ENCODE measurements around the gene SEC31B.

- TF ChIP-seq, protein P1, sequence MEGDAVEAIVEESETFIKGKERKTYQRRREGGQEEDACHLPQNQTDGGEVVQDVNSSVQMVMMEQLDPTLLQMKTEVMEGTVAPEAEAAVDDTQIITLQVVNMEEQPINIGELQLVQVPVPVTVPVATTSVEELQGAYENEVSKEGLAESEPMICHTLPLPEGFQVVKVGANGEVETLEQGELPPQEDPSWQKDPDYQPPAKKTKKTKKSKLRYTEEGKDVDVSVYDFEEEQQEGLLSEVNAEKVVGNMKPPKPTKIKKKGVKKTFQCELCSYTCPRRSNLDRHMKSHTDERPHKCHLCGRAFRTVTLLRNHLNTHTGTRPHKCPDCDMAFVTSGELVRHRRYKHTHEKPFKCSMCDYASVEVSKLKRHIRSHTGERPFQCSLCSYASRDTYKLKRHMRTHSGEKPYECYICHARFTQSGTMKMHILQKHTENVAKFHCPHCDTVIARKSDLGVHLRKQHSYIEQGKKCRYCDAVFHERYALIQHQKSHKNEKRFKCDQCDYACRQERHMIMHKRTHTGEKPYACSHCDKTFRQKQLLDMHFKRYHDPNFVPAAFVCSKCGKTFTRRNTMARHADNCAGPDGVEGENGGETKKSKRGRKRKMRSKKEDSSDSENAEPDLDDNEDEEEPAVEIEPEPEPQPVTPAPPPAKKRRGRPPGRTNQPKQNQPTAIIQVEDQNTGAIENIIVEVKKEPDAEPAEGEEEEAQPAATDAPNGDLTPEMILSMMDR (conservative IDR thresholded peaks at IDR 0.05 in 1 of 2, IDR thresholded peaks at IDR 0.05 in 1 of 2; ENCODE audit: extremely low read depth in 1 of 2, insufficient read depth in 1 of 2, low read depth in 1 of 2, low read length in 2 of 2) = peak; percentile 77 to 79
- no peak for TF ChIP-seq EZH2 (IDR thresholded peaks at IDR 0.05; ENCODE audit: borderline replicate concordance, low read length)
These were observed 10.9 kb downstream of the SEC31B start for GRCh38 chr10:100508691-100509150.

All from mammary epithelial cell (primary cell).